B cell (primary cell): ENCODE results near the gene SCNN1B.

Experiments
- CTCF ChIP-seq: fragments of 200-600 bp; IDR thresholded peaks from one replicate; pipeline ENCODE4 v1.8.0; 2022; ENCODE audit warnings: antibody characterized with exemption, mild to moderate bottlenecking
- EZH2 ChIP-seq: IDR thresholded peaks from 2 replicates; pipeline ENCODE4 v1.6.1; 2012; ENCODE audit warnings: borderline replicate concordance, low read depth, mild to moderate bottlenecking, moderate library complexity, low read length; ENCODE audit not compliant: insufficient read depth, poor library complexity, severe bottlenecking

- TF ChIP-seq CTCF (no peak), EZH2 (no peak)
These were observed 101.4 kb downstream of the SCNN1B start for GRCh38 chr16:23403547-23403946.
